CD4-positive, CD25-positive, alpha-beta regulatory T cell (primary cell): ENCODE data around the gene DYRK1A. TPM values are rescaled to one million over a fixed set of nuclear protein-coding genes. Genes with fewer than 3 reads are reported as not detected.

Experiments
- ATAC-seq, 2 donors: fragments of 150-1000 bp; cut with Tn5 transposase; one replicate each; pipeline ENCODE4 v1.10.0; 2021; ENCODE audit warnings: low read depth in 2 of 2, moderate number of reproducible peaks in 2 of 2, moderate library complexity in 1 of 2
- DNase-seq, 3 donors: peaks; one replicate each; pipeline versions ENCODE4 v3.0.0 to v3.0.0-alpha.2; 2012 to 2022; ENCODE audit warnings: mixed read lengths in 1 of 3
- H3K27ac ChIP-seq: one replicate; pipeline ENCODE4 v1.7.0; 2013; ENCODE audit warnings: mild to moderate bottlenecking, low read length; ENCODE audit not compliant: insufficient read depth, poor library complexity, severe bottlenecking
- H3K27me3 ChIP-seq: one replicate; pipeline ENCODE4 v1.7.0; 2013; ENCODE audit warnings: low read length; ENCODE audit not compliant: control insufficient read depth, insufficient read depth
- H3K36me3 ChIP-seq: one replicate; pipeline ENCODE4 v1.7.0; 2013; ENCODE audit warnings: mild to moderate bottlenecking, low read length, moderate library complexity; ENCODE audit not compliant: control insufficient read depth, insufficient read depth
- H3K4me1 ChIP-seq: 2 replicates; pipeline ENCODE4 v1.7.0; 2013; ENCODE audit warnings: mild to moderate bottlenecking, low read length; ENCODE audit not compliant: insufficient read depth, control insufficient read depth, poor library complexity, severe bottlenecking
- H3K4me3 ChIP-seq: one replicate; pipeline ENCODE4 v1.7.0; 2013; ENCODE audit warnings: low read depth, mild to moderate bottlenecking, low read length, moderate library complexity
- H3K9me3 ChIP-seq, 2 experiments: 1 replicate in 1 of 2; 2 replicates in 1 of 2; pipeline ENCODE4 v1.7.0; 2013; ENCODE audit warnings: low read length in 2 of 2, mild to moderate bottlenecking in 1 of 2, moderate library complexity in 1 of 2; ENCODE audit not compliant: control insufficient read depth in 2 of 2
- H3K27ac Mint-ChIP-seq, 3 donors: one replicate each; pipeline ENCODE4 v1.8.0; 2020 to 2022; ENCODE audit warnings: mild to moderate bottlenecking in 3 of 3, mixed read lengths in 3 of 3, moderate library complexity in 2 of 3
- H3K27me3 Mint-ChIP-seq: one replicate; pipeline ENCODE4 v1.8.0; 2022; ENCODE audit warnings: mild to moderate bottlenecking, mixed read lengths
- H3K36me3 Mint-ChIP-seq: one replicate; pipeline ENCODE4 v1.8.0; 2020; ENCODE audit warnings: mixed read lengths
- H3K4me1 Mint-ChIP-seq, 4 donors: one replicate each; pipeline ENCODE4 v1.8.0; 2020 to 2022; ENCODE audit warnings: mixed read lengths in 4 of 4, mild to moderate bottlenecking in 1 of 4
- H3K4me3 Mint-ChIP-seq, 4 donors: one replicate each; pipeline ENCODE4 v1.8.0; 2020 to 2022; ENCODE audit warnings: mild to moderate bottlenecking in 4 of 4, mixed read lengths in 4 of 4, moderate library complexity in 3 of 4
- H3K9me3 Mint-ChIP-seq, 7 donors: one replicate each; pipeline ENCODE4 v1.8.0; 2020 to 2022; ENCODE audit warnings: mixed read lengths in 7 of 7, mild to moderate bottlenecking in 3 of 7, moderate library complexity in 2 of 7
- polyA plus RNA-seq, 4 donors: library from polyadenylated mRNA; unstranded; fragments of 300-500 nt; fragmentation: Illumina TruSeq; gene quantifications; one replicate each; pipeline ENCODE4 v1.2.3, GENCODE V29; 2021
- total RNA-seq: library from RNA; stranded (reverse); gene quantifications from one replicate; pipeline ENCODE4 v1.2.3, GENCODE V29; 2022

The DYRK1A gene
- total and polyA plus RNA-seq, 5 donors from 2014 or later: 2.6 to 143 (median 6.1) TPM

- peaks cover 10% of the 10 kb centered on the region for H3K36me3 ChIP-seq
- no peak for DNase-seq
- peaks cover 41 to 57% (median 52%) of the 10 kb centered on the region in 4 donors for H3K4me1 Mint-ChIP-seq
- no peak overlapping the region for H3K4me3 ChIP-seq
- no peak for ATAC-seq
- peak overlapping the region; percentile 24 for H3K27ac ChIP-seq
- H3K27me3 Mint-ChIP-seq: no peaks in the 10 kb centered on the region
- H3K36me3 Mint-ChIP-seq: peaks cover 22% of the 10 kb centered on the region
- no peaks in the 10 kb centered on the region for H3K9me3 Mint-ChIP-seq
- no peaks in the 10 kb centered on the region for H3K27me3 ChIP-seq
- H3K4me1 ChIP-seq: peaks cover 54% of the 10 kb centered on the region
- no peak overlapping the region for H3K4me3 Mint-ChIP-seq
- peak overlapping the region in 1 of 3 donors; percentile 43 for H3K27ac Mint-ChIP-seq
- H3K9me3 ChIP-seq: no peaks in the 10 kb centered on the region
Measured at GRCh38 chr21:37432710-37433455, 66.3 kb downstream of the DYRK1A start.

- no peak for ATAC-seq
- Histone ChIP-seq H3K4me1 (peaks cover 54% of the 10 kb centered on the region), H3K9me3 (no peaks in the 10 kb centered on the region), H3K27ac (peak overlapping the region; percentile 24), H3K27me3 (no peaks in the 10 kb centered on the region), H3K36me3 (peaks cover 10% of the 10 kb centered on the region), H3K4me3 (no peak overlapping the region)
- Mint-ChIP-seq H3K4me3 (no peak overlapping the region), H3K4me1 (peaks cover 36 to 51% (median 47%) of the 10 kb centered on the region in 4 donors), H3K27ac (peak overlapping the region in 1 of 3 donors; percentile 75), H3K36me3 (peaks cover 17% of the 10 kb centered on the region), H3K27me3 (no peaks in the 10 kb centered on the region), H3K9me3 (no peaks in the 10 kb centered on the region)
- DNase-seq: no peak
Measured at GRCh38 chr21:37433456-37433840, 66.9 kb downstream of the DYRK1A start.

- Mint-ChIP-seq H3K4me3 (no peak overlapping the region), H3K36me3 (peaks cover 6% of the 10 kb centered on the region), H3K4me1 (peaks cover 26 to 46% (median 35%) of the 10 kb centered on the region in 4 donors), H3K27ac (no peak overlapping the region), H3K9me3 (no peaks in the 10 kb centered on the region), H3K27me3 (no peaks in the 10 kb centered on the region)
- H3K9me3 ChIP-seq: no peaks in the 10 kb centered on the region
- peaks cover 57% of the 10 kb centered on the region for H3K4me1 ChIP-seq
- H3K4me3 ChIP-seq: peak overlapping the region; percentile 22
- H3K27ac ChIP-seq: no peak overlapping the region
- H3K27me3 ChIP-seq: no peaks in the 10 kb centered on the region
- H3K36me3 ChIP-seq: peaks cover 5% of the 10 kb centered on the region
- ATAC-seq (peak; percentile 94), DNase-seq (peak; percentile 30 to 83 (median 68))
Measured at GRCh38 chr21:37435120-37435519, 68.5 kb downstream of the DYRK1A start.

GRCh38 chr21:37435711-37436110, 69.1 kb downstream of the DYRK1A start:
- DNase-seq (no peak), ATAC-seq (no peak)
- Histone ChIP-seq H3K27me3 (no peaks in the 10 kb centered on the region), H3K9me3 (no peaks in the 10 kb centered on the region), H3K4me1 (peaks cover 53% of the 10 kb centered on the region), H3K4me3 (peak overlapping the region; percentile 22), H3K36me3 (peaks cover under 1% of the 10 kb centered on the region), H3K27ac (no peak overlapping the region)
- no peak overlapping the region for H3K27ac Mint-ChIP-seq
- no peaks in the 10 kb centered on the region for H3K27me3 Mint-ChIP-seq
- peaks cover 2% of the 10 kb centered on the region for H3K36me3 Mint-ChIP-seq
- peaks cover 27 to 45% (median 31%) of the 10 kb centered on the region in 4 donors for H3K4me1 Mint-ChIP-seq
- H3K4me3 Mint-ChIP-seq: no peak overlapping the region
- H3K9me3 Mint-ChIP-seq: no peaks in the 10 kb centered on the region

- Mint-ChIP-seq H3K9me3 (no peaks in the 10 kb centered on the region), H3K4me3 (no peak overlapping the region), H3K27me3 (no peaks in the 10 kb centered on the region), H3K27ac (no peak overlapping the region), H3K4me1 (peaks cover 27 to 45% (median 29%) of the 10 kb centered on the region in 4 donors), H3K36me3 (no peaks in the 10 kb centered on the region)
- ATAC-seq (no peak), DNase-seq (no peak)
- H3K4me3 ChIP-seq: peak overlapping the region; percentile 22
- peaks cover 49% of the 10 kb centered on the region for H3K4me1 ChIP-seq
- no peak overlapping the region for H3K27ac ChIP-seq
- H3K36me3 ChIP-seq: no peaks in the 10 kb centered on the region
- H3K9me3 ChIP-seq: no peaks in the 10 kb centered on the region
- no peaks in the 10 kb centered on the region for H3K27me3 ChIP-seq
Measured at GRCh38 chr21:37436174-37436573, 69.6 kb downstream of the DYRK1A start.

- Histone ChIP-seq H3K27me3 (no peaks in the 10 kb centered on the region), H3K36me3 (no peaks in the 10 kb centered on the region), H3K9me3 (no peaks in the 10 kb centered on the region), H3K4me1 (peaks cover 45% of the 10 kb centered on the region), H3K4me3 (peak overlapping the region; percentile 16), H3K27ac (no peak overlapping the region)
- Mint-ChIP-seq H3K27ac (peak overlapping the region in 1 of 3 donors; percentile 33), H3K9me3 (no peaks in the 10 kb centered on the region), H3K36me3 (no peaks in the 10 kb centered on the region), H3K4me3 (peak overlapping the region in 3 of 4 donors; percentile 10 to 66 (median 19)), H3K27me3 (no peaks in the 10 kb centered on the region), H3K4me1 (peaks cover 13 to 45% (median 35%) of the 10 kb centered on the region in 4 donors)
- DNase-seq (no peak), ATAC-seq (no peak)
Measured at GRCh38 chr21:37437376-37438080, 71.0 kb downstream of the DYRK1A start.

GRCh38 chr21:37443683-37444082, 77.1 kb downstream of the DYRK1A start:
- ATAC-seq: no peak
- no peak for DNase-seq
- Mint-ChIP-seq H3K27me3 (no peaks in the 10 kb centered on the region), H3K27ac (peak overlapping the region in 1 of 3 donors; percentile 67), H3K9me3 (no peaks in the 10 kb centered on the region), H3K4me3 (peak overlapping the region in 1 of 4 donors; percentile 4), H3K4me1 (peaks cover 43 to 79% (median 52%) of the 10 kb centered on the region in 4 donors), H3K36me3 (peaks cover 7% of the 10 kb centered on the region)
- Histone ChIP-seq H3K4me1 (peaks cover 29% of the 10 kb centered on the region), H3K27me3 (no peaks in the 10 kb centered on the region), H3K4me3 (peak overlapping the region; percentile 20), H3K9me3 (no peaks in the 10 kb centered on the region), H3K36me3 (peaks cover 4% of the 10 kb centered on the region), H3K27ac (no peak overlapping the region)
